ENCODE results near the gene CTAG2.
"Not testable (repeated sequence)": the region's sequence is repeated elsewhere in the genome, so short reads cannot be mapped to it uniquely, and the experiment has no call there.

The CTAG2 gene

DNA sequence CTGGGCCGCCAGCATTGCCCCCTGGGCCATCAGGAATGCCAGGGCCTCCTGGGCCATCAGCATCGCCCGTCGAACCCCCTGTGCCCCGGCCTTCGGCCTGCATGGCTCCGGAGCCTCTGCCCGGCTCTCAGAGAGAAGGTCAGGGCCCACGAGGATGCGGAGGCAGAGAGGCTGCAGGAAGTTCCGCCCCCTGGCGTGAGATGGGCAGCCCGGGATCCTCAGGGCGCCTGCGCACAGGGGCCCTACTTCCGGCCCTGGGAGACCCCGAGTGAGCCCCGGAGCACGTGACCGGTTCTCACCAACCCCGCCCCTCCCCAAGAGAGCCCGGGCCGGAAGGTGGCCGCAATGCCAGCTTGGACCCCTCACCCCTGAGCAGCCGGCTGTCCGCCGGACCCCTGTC is at the start of gene CTAG2:
CTAG2 (minus strand) TSS at position 167 of the 400 bp plus-strand sequence; CDS start at position 103, 64 bp downstream.
- DNase-seq: not testable (repeated sequence)

GRCh38 chrX:154698630-154699248 is 45.4 kb upstream of the CTAG2 start:
- no peak for DNase-seq

DNA sequence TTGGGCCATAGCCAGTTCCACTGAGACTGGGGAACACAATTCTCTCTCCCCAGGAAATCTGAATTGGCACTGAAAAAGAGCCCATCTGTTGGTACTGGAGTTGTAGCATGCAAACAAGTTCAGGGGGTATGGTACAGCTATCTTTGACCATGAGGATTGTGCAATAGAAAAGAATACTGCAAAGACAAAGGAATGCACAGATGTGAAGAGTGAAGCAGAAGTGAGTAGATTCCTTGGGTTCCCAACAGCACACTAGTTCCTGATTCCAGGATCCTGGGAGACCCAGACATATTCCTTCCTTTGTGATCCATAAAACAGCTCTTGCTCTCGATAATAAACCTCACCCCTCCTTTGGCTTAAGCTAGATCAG is 43.3 kb upstream of the CTAG2 start:
- no peak for DNase-seq

DNA sequence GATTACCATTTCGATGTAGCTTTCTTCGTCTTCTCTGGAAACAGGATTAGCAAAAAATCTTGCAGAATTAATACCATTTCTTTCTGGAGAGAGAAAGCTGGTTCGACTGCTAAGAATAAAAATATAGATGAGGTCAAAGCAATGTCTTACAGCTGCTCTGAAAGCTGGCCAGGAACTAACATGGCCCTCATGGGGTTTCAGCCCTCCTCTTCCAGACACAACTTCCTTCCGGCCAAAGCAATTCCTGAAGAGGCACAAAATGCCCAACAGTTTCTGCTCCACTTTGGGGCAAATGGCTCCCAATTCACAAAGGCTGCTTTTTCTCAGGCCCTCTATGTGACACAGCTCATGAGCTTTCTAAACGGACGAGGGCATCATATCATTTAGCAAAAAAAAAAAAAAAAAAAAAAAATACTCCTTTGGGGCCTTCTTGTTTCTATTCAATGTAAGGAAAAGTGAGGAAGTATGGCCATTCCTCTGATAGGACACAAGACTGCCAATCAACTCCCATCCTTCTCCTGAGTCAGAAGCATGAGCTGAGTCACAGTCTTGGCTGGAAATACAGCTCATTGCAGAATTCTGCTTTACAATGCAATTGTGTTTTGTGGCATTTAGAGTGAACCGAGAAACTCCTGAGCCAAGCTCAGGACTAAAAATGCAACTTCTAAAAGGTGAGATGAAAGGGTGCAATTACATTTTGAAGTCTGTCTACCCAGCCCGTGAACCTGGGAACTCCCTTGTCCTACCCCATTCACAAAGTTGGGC is 42.7 kb upstream of the CTAG2 start:
- DNase-seq: no peak

GRCh38 chrX:154693394-154693793 is 40.0 kb upstream of the CTAG2 start:
- DNase-seq: no peak

DNA sequence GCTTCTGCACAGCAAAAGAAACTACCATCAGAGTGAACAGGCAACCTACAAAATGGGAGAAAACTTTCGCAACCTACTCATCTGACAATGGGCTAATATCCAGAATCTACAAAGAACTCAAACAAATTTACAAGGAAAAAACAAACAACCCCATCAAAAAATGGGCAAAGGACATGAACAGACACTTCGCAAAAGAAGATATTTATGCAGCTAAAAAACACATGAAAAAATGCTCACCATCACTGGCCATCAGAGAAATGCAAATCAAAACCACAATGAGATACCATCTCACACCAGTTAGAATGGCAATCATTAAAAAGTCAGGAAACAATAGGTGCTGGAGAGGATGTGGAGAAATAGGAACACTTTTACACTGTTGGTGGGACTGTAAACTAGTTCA is 37.1 kb upstream of the CTAG2 start:
- DNase-seq: not testable (repeated sequence)

GRCh38 chrX:154672084-154672483 is 18.7 kb upstream of the CTAG2 start:
- not testable (repeated sequence) for DNase-seq

GRCh38 chrX:154670848-154671247 is 17.5 kb upstream of the CTAG2 start:
- not testable (repeated sequence) for DNase-seq

DNA sequence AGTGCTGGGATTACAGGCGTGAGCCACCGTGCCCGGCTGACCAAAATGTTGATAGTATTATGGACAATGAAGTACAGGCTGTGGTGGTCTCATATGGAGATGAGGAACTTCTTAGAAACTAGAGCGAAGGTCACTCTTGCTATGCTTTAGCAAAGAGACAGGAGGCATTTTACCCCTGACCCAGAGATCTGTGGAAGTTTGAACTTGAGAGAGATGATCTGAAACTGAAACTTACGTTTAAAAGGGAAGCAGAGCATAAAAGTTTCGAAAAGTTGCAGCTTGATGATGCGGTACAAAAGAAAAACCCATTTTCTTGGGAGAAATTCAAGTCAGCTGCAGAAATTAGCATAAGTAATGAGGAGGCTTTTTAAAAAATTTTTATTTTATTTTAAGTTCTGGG is 8.5 kb upstream of the CTAG2 start:
- DNase-seq: no peak

DNA sequence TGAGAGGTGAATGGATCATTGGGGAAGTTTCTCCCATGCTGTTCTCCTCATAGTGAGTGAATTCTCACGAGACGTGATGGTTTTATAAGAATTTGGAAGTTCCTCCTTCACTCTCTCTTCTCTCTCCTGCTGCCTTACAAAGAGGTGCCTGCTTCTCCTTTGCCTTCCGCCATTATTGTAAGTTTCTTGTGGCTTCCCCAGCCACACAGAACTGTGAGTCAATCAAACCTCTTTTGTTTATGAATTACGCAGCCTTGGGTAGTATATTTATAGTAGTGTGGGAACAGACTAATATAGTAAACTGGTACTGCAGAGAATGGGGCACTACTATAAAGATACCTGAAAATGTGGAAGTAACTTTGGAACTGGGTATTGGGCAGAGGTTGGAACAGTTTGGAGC is 7.8 kb upstream of the CTAG2 start:
- DNase-seq: no peak

- no peak for DNase-seq
Observed at GRCh38 chrX:154660541-154660940, 7.2 kb upstream of the CTAG2 start.

- no peak for DNase-seq
Observed at GRCh38 chrX:154658957-154659356, 5.6 kb upstream of the CTAG2 start.

DNA sequence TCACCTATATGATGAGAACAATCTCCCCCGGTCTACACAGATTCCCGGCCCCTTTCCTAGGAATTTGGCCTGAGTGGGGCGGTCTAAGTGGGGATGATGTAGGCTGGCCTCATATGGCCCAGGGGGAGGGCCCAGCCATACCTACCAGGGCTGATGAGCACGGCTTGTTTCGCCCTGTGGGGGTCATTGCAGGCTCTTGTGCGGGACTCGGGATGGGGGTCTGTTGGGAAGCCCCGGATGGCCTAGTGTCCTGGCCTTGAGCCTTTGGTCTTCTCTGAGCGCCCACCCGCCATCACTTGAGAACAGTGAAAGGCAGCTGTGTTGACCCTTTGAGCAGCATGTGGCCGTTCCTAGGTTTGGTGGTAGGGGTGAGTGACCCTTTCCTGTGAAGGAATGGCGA is 4.8 kb upstream of the CTAG2 start:
- no peak for DNase-seq

DNA sequence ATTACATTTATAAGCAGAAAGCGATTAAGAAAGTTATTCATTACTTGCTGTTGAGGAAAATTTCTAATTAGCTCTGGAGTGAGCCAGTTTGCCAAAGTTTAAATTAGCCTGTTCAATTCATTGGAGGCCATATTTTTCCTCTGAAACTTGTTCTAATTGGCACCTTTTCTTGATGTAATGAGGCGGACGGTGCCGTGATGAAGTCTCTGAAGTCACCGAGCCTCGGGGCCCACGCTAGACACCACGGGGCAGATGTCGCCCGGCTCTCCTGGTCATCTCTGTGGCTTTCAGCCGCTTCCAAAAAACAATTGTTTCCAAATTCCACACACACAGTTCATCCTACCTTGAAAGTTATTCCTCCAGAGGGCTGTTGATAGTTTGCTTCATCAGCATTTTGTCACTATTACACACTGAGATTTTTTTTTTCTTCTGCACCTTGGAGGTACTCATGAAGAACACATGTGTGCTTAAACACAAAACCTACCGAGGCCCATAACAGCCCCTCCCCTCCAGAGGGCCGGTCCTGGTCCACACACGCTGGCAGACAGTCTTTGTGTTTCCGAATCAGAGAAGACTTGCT is 3.9 kb upstream of the CTAG2 start:
- DNase-seq: no peak

GRCh38 chrX:154655786-154656185 is 2.4 kb upstream of the CTAG2 start:
- DNase-seq: no peak

DNA sequence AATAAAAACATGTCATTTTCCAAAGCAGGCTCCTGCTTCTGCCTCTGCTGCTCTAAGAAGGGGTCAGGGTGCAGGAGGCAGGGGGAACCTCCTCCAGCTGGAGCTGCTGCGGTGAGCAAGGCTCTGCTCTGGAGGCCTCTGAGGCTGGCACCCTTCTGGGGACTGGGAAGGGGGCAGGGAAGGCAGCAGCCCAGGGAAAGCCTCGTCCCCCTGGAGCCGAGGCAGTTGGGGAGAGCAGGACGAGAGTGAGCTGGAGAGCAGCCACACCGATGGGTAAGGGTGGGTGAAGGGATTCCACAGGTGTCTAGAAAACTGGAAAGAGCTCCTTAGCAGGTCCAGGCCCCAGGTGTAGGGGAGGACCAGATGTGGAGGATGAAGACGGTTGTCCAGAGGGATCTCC is 2.0 kb upstream of the CTAG2 start:
- DNase-seq: no peak

- DNase-seq: no peak
Observed at GRCh38 chrX:154654925-154655324, 1.5 kb upstream of the CTAG2 start.

DNA sequence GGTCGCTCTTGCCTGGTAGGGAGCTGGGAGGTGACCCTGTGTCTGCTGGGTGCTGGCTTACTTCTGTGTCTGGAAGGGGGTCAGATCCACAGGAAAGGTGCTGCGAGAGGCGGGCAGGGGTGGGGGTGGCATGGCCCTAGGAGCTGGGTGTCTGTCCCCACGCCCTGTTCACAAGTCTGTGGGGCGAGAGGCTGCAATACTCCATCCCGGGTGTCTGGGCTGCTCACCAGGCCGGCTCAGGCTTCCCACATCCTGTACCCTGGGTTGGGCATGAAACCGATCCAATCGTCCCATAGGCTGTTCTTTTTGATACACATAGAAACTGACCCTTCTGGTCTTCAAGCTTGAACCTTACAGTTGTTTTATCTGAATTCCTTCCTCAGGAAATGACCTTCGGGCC is 993 bp upstream of the CTAG2 start:
- DNase-seq: no peak

DNA sequence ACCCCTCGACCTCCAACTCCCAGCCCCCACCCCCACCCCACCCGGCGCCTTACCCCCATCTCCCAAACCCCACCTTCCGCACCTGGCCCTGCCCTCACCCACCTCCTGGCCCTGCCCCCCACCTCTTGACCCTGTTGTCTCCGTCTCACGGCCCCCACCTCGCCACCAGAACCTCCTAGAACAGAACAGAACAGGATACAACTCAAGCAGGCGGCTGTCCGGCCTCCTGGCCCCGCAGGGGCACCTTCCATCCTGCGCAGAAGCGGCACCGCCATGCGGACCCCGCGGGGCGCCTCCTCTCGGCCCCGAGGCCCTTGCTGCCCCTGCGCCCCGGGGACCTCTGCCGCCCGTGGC is 354 bp downstream of the CTAG2 start:
- no peak for DNase-seq

DNA sequence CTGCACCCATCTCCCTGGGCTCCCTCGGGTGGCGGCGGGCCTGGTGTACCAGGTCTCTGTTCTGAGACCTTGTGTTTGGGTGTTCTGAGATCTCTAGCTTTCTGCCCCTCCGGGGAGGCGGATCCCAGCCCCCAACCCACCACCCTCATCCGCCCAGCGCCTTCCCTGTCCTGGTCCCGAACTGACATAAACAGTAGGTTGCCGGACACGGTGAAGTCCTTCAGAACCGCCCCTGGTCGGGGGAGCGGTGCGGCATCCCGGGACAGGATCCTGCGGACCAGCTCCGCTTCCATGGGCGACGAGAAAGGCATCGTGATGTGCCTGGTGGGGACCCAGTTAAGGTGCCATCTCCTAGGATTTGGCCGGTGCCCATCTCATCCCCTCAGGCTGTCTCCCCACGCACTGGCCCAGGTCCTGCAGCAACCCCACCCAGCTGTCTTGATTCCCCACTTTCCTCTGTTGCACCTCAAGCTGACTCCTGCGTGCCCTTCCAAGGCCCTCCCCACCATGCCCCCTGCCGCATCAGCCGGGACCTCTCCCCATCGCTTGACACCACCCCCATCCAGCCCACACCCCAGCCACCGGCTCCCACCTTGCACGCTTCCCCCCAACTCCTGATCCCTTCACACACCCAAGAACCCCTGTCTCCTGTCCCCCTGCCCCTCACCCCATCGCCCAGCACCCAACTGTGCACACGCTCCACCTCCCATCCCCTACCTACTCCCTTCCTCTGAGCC is 900 bp downstream of the CTAG2 start:
- DNase-seq: no peak

GRCh38 chrX:154650221-154650510 is 3.2 kb downstream of the CTAG2 start:
- DNase-seq: no peak

DNA sequence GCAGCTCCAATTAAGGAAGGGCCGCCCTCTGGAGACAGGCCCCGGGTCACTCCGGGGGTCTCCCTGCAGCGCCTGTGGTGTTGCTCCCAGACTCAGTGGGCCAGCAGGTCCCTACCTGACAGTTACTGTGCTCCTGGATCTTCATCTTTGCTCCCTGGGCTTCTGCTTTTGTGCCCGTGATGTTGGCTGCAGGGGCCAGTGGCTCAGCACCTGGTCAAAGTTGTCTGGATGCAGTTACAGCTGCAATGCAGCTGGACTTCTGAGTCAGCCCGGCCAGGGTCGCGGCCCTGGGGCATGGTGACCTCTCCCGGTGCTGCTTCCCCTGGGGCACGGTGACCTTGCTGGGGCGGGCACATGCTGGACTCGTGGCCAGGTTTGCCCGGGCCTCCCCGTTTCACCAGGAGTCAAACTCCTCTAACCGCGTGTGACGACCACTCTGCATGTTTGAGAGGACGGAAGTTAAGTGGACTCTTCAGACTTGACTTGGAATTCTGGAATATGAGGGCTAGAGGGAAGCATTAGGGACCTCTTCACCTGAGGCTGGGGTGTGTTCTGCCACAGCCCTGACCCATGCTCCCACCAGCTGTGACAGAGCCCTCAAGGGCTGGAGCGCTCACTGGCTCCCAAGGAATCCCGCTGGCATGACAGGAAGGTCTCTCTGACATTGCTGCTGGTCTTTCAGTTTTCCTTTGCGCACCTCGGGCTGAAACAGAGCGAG is 3.7 kb downstream of the CTAG2 start:
- DNase-seq: no peak

DNA sequence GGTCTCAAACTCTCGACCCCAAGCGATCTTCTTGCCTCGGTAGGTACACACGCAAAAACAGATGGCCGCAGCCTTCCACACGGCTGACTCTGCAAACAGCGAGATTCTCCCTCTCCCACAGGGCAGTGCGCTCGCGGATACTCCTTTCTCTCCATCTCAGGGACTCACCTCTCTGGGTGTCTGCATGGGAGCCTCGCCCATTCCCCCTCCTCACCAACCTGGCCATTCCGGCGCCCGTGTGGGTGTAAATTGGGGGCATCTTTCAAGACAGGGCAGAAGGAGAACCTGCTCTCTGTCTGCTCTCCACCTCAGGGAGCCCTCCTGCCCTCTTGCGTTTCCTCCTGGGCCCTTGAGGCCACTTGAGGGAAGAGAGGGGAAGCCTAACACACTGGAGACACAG is 4.4 kb downstream of the CTAG2 start:
- no peak for DNase-seq
